Activated CD4-positive, alpha-beta memory T cell treated with anti-CD3 and anti-CD28 coated beads, Interleukin-2, amount 10 ng/mL, durations not matched to agents 7 days and 5 days (primary cell): ENCODE data around the gene CRTC1. TPM values are rescaled to one million over a fixed set of nuclear protein-coding genes. Genes with fewer than 3 reads are reported as not detected.
A peak's percentile ranks its signal among the peaks of the same experiment; 100 is the strongest.
"Not testable (repeated sequence)": the region's sequence is repeated elsewhere in the genome, so short reads cannot be mapped to it uniquely, and the experiment has no call there.

Source experiments
- CTCF ChIA-PET: fragments of 350-600 bp; sonication (Branson Sonifier 250); formaldehyde crosslinking; loops from one replicate; lab custom pipeline; 2021; ENCODE audit warnings: antibody characterized with exemption, inconsistent platforms; lab: Charles Lee
- POLR2A ChIA-PET: fragments of 350-600 bp; sonication (Branson Sonifier 250); formaldehyde crosslinking; loops from one replicate; lab custom pipeline; 2021; ENCODE audit warnings: antibody characterized with exemption; lab: Charles Lee
- DNase-seq: peaks from one replicate; pipeline ENCODE4 v3.0.0-alpha.2; 2020
- H3K27ac Mint-ChIP-seq: one replicate; pipeline ENCODE4 v1.8.0; 2021; ENCODE audit warnings: mild to moderate bottlenecking, mixed read lengths
- H3K27me3 Mint-ChIP-seq: one replicate; pipeline ENCODE4 v1.8.0; 2021; ENCODE audit warnings: mixed read lengths
- H3K36me3 Mint-ChIP-seq: one replicate; pipeline ENCODE4 v1.8.0; 2021; ENCODE audit warnings: low read depth, mixed read lengths
- H3K4me1 Mint-ChIP-seq: one replicate; pipeline ENCODE4 v1.8.0; 2021; ENCODE audit warnings: mixed read lengths
- H3K4me3 Mint-ChIP-seq: one replicate; pipeline ENCODE4 v1.8.0; 2021; ENCODE audit warnings: mild to moderate bottlenecking, mixed read lengths
- H3K9me3 Mint-ChIP-seq: one replicate; pipeline ENCODE4 v1.8.0; 2021; ENCODE audit warnings: mixed read lengths
- total RNA-seq, 2 experiments: library from RNA; stranded (reverse); gene quantifications; one replicate each; pipeline ENCODE4 v1.2.3, GENCODE V29; 2021

Gene CRTC1
- total RNA-seq, 2 experiments from 2014 or later, result 5.3 TPM

DNA sequence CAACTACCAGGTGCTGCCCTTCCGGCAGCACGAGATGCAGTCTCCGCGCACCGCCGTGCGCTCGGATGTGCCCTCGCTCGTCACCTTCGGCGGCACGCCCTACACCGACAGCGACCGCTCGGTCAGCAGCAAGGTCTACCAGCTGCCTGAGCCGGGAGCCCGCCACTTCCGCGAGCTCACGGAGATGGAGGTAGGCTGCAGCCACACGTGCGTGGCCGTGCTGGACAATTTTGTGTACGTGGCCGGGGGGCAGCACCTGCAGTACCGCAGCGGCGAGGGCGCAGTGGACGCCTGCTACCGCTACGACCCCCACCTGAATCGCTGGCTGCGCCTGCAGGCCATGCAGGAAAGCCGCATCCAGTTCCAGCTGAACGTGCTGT lies 15.2 kb upstream of the CRTC1 start:
- Mint-ChIP-seq H3K4me1 (peaks cover 6% of the 10 kb centered on the region), H3K4me3 (no peak overlapping the region), H3K36me3 (peaks cover 10% of the 10 kb centered on the region), H3K9me3 (no peaks in the 10 kb centered on the region), H3K27me3 (no peaks in the 10 kb centered on the region), H3K27ac (no peak overlapping the region)
- no peak for DNase-seq
- ChIA-PET POLR2A (no interaction called here), CTCF (no interaction called here)

DNA sequence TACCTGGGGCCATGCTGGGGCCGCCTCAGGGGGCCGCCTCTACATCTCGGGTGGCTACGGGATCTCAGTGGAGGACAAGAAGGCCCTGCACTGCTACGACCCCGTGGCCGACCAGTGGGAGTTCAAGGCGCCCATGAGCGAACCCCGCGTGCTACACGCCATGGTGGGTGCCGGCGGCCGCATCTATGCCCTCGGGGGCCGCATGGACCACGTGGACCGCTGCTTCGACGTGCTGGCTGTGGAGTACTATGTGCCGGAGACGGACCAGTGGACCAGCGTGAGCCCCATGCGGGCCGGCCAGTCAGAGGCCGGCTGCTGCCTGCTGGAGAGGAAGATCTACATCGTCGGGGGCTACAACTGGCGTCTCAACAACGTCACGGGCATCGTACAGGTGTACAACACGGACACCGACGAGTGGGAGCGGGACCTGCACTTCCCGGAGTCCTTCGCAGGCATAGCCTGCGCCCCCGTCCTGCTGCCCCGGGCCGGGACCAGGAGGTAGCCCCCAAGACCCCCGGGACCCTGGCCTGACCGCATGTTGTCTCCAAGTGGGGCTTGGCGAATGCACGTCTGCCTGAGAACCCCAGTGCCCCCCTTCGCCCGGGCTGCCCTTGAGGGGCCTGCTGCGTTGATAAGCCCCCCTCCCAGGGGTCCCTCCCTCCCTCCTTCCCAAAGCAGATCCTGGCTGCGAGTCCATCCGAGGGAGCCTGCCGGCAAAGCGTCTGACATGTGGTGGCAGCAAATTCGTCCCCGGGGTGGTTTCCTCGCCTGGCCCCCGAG lies 14.5 kb upstream of the CRTC1 start:
- no peak for DNase-seq
- POLR2A ChIA-PET, result no interaction called here
- no peaks in the 10 kb centered on the region for H3K27me3 Mint-ChIP-seq
- H3K27ac Mint-ChIP-seq, result no peak overlapping the region
- no peaks in the 10 kb centered on the region for H3K9me3 Mint-ChIP-seq
- H3K4me1 Mint-ChIP-seq, result peaks cover 4% of the 10 kb centered on the region
- no peak overlapping the region for H3K4me3 Mint-ChIP-seq
- CTCF ChIA-PET, result no interaction called here
- peaks cover 10% of the 10 kb centered on the region for H3K36me3 Mint-ChIP-seq

DNA sequence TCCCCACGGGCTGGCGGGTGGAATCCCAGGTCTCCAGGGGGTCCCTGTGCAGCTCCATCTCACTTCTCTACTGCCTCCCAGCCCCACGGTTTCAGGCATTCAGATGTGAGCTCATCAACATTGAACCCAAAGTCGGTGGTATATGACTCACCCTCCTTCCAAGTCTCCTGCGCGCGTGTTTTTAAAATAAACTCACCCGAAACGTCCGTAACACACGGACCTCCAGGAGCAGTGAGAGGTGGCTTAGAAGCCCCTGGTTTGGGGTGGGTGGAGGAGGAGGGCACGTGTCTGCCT lies 14.0 kb upstream of the CRTC1 start:
- ChIA-PET CTCF (no interaction called here), POLR2A (no interaction called here)
- no peaks in the 10 kb centered on the region for H3K27me3 Mint-ChIP-seq
- H3K4me1 Mint-ChIP-seq, result no peaks in the 10 kb centered on the region
- no peak overlapping the region for H3K27ac Mint-ChIP-seq
- H3K4me3 Mint-ChIP-seq, result no peak overlapping the region
- H3K36me3 Mint-ChIP-seq, result peaks cover 10% of the 10 kb centered on the region
- DNase-seq, result no peak
- no peaks in the 10 kb centered on the region for H3K9me3 Mint-ChIP-seq

DNA sequence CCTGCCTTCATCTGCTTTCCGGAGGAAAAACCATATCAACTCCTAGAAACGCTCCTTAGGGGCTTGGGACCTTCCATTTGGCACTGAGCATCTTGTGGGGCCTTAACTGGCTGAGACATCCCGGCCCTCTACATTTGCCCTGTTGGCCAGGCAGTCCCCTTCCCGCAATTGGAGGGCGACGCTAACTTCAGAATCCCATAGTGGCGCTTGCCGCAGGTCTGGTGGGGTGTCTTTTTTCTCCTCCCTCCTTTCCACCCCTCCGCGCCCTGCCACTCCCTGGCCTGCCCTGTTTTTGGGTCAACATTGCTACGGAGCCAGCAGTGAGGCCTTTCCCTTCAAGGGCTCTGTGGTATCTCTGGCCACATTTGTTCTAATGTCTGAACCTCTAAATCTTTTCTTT lies 13.6 kb upstream of the CRTC1 start:
- no peak overlapping the region for H3K4me3 Mint-ChIP-seq

DNA sequence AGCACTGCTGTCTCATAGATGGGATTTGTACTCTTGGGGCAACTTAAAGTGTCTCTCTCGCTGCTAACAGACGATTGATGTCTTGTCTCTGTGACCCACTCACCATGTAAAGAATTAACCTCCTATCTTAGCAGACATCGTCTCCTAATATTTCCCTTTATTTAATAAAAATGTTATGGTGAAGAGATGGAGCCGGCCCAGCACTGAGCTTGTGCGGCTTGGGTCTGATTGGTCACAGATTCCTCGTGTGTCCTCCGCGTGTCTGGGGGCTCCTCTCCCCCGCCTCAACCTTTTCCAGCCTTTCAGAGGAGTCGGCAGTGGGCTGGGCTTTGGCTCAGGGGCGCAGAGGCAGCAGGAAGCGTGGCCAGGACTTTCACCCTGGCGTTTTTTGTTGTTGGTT lies 13.2 kb upstream of the CRTC1 start:
- Mint-ChIP-seq H3K27me3 (no peaks in the 10 kb centered on the region), H3K4me1 (no peaks in the 10 kb centered on the region), H3K4me3 (no peak overlapping the region), H3K36me3 (peaks cover 10% of the 10 kb centered on the region), H3K27ac (no peak overlapping the region), H3K9me3 (no peaks in the 10 kb centered on the region)
- ChIA-PET CTCF (no interaction called here), POLR2A (no interaction called here)
- no peak for DNase-seq

More for the DNA sequence above, 13.6 kb upstream of the CRTC1 start:
- POLR2A ChIA-PET, result no interaction called here
- no peaks in the 10 kb centered on the region for H3K27me3 Mint-ChIP-seq
- no peaks in the 10 kb centered on the region for H3K4me1 Mint-ChIP-seq
- no peaks in the 10 kb centered on the region for H3K9me3 Mint-ChIP-seq
- peaks cover 10% of the 10 kb centered on the region for H3K36me3 Mint-ChIP-seq
- no peak for DNase-seq
- CTCF ChIA-PET, result no interaction called here
- no peak overlapping the region for H3K27ac Mint-ChIP-seq

DNA sequence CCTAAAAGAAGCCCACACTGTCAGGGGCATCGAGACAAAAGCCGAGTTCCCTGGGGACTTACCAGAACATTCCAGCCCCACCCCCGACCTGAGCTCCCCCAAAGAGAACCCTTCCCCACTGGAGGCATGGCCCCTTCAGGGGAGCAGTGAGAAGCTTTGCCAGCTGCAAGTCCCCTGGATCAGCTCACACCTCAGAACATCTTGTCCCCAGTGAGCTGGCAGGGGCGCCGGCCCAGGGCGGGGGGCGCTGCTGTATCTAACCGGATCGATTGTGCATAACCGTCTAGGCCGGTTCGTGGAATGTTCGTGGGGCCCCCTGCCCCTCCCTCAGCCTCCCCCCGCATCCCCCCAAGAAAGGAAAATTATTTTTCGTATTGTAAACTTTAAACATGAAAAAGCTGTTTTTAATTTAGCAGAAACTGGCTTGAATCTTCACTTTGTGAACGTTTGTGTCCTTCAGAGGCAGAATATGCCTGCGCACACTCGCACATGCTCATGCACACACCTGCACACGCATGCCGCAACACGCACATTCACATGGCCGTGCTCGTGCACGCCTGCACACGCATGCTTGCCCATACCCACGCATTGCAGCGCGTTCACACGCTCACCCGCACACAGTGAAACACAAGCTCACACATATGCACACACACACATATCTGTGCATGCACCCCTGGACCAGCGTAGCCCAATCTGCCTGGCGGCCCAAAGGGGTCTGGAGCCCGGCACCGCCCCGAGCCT lies 12.0 kb upstream of the CRTC1 start:
- no peaks in the 10 kb centered on the region for H3K27me3 Mint-ChIP-seq
- no peak overlapping the region for H3K4me3 Mint-ChIP-seq
- peaks cover 10% of the 10 kb centered on the region for H3K36me3 Mint-ChIP-seq
- H3K4me1 Mint-ChIP-seq, result no peaks in the 10 kb centered on the region
- H3K9me3 Mint-ChIP-seq, result no peaks in the 10 kb centered on the region
- H3K27ac Mint-ChIP-seq, result no peak overlapping the region
- ChIA-PET POLR2A (no interaction called here), CTCF (no interaction called here)
- no peak for DNase-seq

GRCh38 chr19:18672044-18672451 lies 11.4 kb upstream of the CRTC1 start:
- H3K4me3 Mint-ChIP-seq, result no peak overlapping the region
- H3K27me3 Mint-ChIP-seq, result no peaks in the 10 kb centered on the region
- H3K27ac Mint-ChIP-seq, result no peak overlapping the region
- H3K9me3 Mint-ChIP-seq, result no peaks in the 10 kb centered on the region
- ChIA-PET POLR2A (no interaction called here), CTCF (no interaction called here)
- no peak for DNase-seq
- H3K36me3 Mint-ChIP-seq, result peaks cover 10% of the 10 kb centered on the region
- no peaks in the 10 kb centered on the region for H3K4me1 Mint-ChIP-seq

DNA sequence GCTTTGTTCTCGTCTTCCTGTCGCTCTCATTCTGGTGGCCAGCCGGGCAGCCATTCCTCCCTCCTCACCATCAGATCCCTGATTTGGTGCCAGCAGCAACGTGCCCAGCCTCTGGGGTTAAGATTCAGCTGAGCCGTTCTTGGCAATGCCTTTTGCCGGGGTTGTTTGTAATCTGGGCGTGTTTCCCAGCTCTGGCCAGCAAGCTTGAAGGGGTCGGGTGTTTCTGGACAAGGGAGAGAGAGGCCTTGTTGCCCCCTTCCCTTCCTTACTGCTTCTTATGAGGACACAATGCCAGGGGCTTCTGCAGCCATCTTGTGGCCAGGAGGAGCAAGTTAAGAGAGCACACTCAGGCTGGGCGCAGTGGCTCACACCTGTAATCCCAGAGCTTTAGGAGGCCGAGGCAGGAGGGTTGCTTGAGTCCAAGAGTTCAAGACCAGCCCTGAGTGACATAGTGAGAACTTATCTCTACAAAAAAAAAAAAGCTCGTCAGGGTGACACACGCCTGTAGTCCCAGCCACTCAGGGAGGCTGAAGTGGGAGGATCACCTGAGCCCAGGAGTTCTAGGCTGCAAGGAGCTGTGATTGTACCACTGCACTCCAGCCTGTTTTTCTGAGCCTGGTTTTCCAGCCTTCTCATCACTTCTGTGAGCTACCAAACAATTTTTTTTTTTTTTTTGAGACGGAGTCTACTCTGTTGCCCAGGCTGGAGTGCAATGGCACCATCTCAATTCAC lies 10.7 kb upstream of the CRTC1 start:
- no peaks in the 10 kb centered on the region for H3K27me3 Mint-ChIP-seq
- no peaks in the 10 kb centered on the region for H3K9me3 Mint-ChIP-seq
- no peaks in the 10 kb centered on the region for H3K4me1 Mint-ChIP-seq
- ChIA-PET POLR2A (interaction anchor here (0.6 kb wide), 3 partner anchors 9 to 177 kb away, joined by 3 to 4 read pairs (median 3); no protein-coding TSS in a partner anchor), CTCF (interaction anchor here (1.1 to 1.2 kb wide), 2 partner anchors 80 to 219 kb away, joined by 3 to 6 read pairs; no protein-coding TSS in a partner anchor)
- peaks cover 7% of the 10 kb centered on the region for H3K36me3 Mint-ChIP-seq
- no peak overlapping the region for H3K4me3 Mint-ChIP-seq
- DNase-seq, result no peak
- H3K27ac Mint-ChIP-seq, result no peak overlapping the region

DNA sequence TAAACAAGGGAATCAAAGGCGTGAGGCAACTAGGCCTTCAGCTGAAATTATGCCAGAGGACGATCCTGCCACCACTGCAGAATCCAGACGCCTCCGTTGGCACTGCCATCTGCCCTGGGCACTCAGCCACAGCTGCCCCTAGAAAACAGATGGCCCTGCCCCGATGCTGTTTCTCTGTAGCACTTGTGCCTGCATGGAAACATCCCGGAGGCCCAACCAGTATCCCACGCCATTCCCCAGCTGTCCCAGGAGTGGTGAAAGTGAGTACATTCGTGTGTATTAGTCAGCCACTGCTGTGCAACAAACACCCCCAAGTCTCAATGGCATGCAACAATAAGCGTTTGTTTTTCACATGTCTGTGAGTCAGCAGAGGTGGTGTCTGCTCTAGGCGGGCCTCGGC lies 8.9 kb upstream of the CRTC1 start:
- no peak overlapping the region for H3K4me3 Mint-ChIP-seq
- H3K27me3 Mint-ChIP-seq, result no peaks in the 10 kb centered on the region
- DNase-seq, result no peak
- peaks cover 6% of the 10 kb centered on the region for H3K36me3 Mint-ChIP-seq
- CTCF ChIA-PET, result no interaction called here
- H3K27ac Mint-ChIP-seq, result no peak overlapping the region
- peaks cover 4% of the 10 kb centered on the region for H3K4me1 Mint-ChIP-seq
- POLR2A ChIA-PET, result no interaction called here
- H3K9me3 Mint-ChIP-seq, result no peaks in the 10 kb centered on the region

GRCh38 chr19:18675779-18676178 lies 7.7 kb upstream of the CRTC1 start:
- ChIA-PET POLR2A (no interaction called here), CTCF (interaction anchor here (0.6 to 1.8 kb wide), 3 partner anchors 81 to 216 kb away, joined by 3 to 5 read pairs (median 5); no protein-coding TSS in a partner anchor)
- Mint-ChIP-seq H3K4me1 (peaks cover 4% of the 10 kb centered on the region), H3K27ac (no peak overlapping the region), H3K4me3 (no peak overlapping the region), H3K27me3 (no peaks in the 10 kb centered on the region), H3K9me3 (no peaks in the 10 kb centered on the region), H3K36me3 (no peaks in the 10 kb centered on the region)
- peak; percentile 25 for DNase-seq

- Mint-ChIP-seq H3K27ac (no peak overlapping the region), H3K36me3 (no peaks in the 10 kb centered on the region), H3K9me3 (no peaks in the 10 kb centered on the region), H3K4me1 (peaks cover 6% of the 10 kb centered on the region), H3K4me3 (no peak overlapping the region), H3K27me3 (no peaks in the 10 kb centered on the region)
- CTCF ChIA-PET, result interaction anchor here (1.1 to 1.8 kb wide), 2 partner anchors 82 to 157 kb away, joined by 3 to 5 read pairs; no protein-coding TSS in a partner anchor
- POLR2A ChIA-PET, result interaction anchor here (0.5 kb wide), 1 partner anchor 220 kb away, joined by 3 read pairs; no protein-coding TSS in a partner anchor
- DNase-seq, result no peak
These were observed 6.8 kb upstream of the CRTC1 start for GRCh38 chr19:18676692-18677091.

DNA sequence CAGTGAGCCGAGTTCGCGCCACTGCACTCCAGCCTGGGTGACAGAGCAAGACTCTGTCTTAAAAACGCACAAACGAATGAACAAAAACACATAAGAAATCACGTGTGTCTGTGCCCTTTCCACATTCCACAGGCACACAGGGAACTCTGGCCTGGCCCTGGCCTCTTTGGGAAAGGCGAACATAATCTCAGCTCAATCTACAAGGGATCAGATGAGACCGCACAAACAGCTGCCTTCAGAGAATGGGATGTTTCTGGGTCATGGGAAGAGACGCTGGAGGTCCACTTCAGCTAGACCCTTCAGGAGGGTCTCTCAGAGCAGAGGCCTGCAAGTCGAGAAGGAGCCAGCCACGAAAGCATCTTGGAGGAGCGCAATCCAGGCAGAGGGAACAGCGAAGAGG lies 6.3 kb upstream of the CRTC1 start:
- DNase-seq, result no peak
- no peak overlapping the region for H3K27ac Mint-ChIP-seq
- H3K27me3 Mint-ChIP-seq, result no peaks in the 10 kb centered on the region
- ChIA-PET POLR2A (interaction anchor here (0.5 kb wide), 1 partner anchor 220 kb away, joined by 3 read pairs; no protein-coding TSS in a partner anchor), CTCF (interaction anchor here (1.8 kb wide), 1 partner anchor 83 kb away, joined by 5 read pairs; no protein-coding TSS in a partner anchor)
- no peaks in the 10 kb centered on the region for H3K9me3 Mint-ChIP-seq
- no peak overlapping the region for H3K4me3 Mint-ChIP-seq
- H3K36me3 Mint-ChIP-seq, result no peaks in the 10 kb centered on the region
- peaks cover 9% of the 10 kb centered on the region for H3K4me1 Mint-ChIP-seq

DNA sequence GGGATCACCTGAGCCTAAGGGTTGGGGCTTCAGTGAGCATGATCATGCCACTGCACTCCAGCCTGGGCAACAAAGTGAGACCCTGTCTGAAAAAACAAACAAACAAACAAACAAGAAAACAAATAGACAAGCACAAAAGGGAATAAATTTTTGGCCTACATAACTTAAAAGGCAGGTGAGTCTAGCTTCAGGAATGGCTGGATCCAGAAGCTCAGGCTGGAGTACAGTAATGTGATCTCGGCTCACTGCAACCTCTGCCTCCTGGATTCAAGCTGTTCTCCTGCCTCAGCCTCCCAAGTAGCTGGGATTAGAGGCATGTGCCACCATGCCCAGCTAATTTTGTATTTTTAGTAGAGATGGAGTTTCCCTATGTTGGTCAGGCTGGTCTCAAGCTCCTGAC lies 3.3 kb upstream of the CRTC1 start:
- H3K27me3 Mint-ChIP-seq, H3K4me3 Mint-ChIP-seq, H3K36me3 Mint-ChIP-seq, POLR2A ChIA-PET, H3K9me3 Mint-ChIP-seq, CTCF ChIA-PET, H3K27ac Mint-ChIP-seq, DNase-seq: not testable (repeated sequence)
- H3K4me1 Mint-ChIP-seq, result peaks cover 26% of the 10 kb centered on the region
